B cell (primary cell): ENCODE results near the gene CTLA4. TPM values are rescaled to one million over a fixed set of nuclear protein-coding genes. Genes with fewer than 3 reads are reported as not detected.
A peak's percentile ranks its signal among the peaks of the same experiment; 100 is the strongest.

Experiments
- ATAC-seq: fragments of 200-7000 bp; cut with Tn5 transposase; one replicate; pipeline ENCODE4 v1.10.0; 2021; ENCODE audit warnings: low read depth, mild to moderate bottlenecking, moderate number of reproducible peaks, moderate library complexity
- CTCF ChIA-PET: fragments of 350-600 bp; sonication (Branson Sonifier 250); formaldehyde crosslinking; loops from one replicate; lab custom pipeline; 2021; ENCODE audit warnings: antibody characterized with exemption, inconsistent platforms; lab: Charles Lee
- POLR2A ChIA-PET: fragments of 350-600 bp; sonication (Branson Sonifier 250); formaldehyde crosslinking; loops from one replicate; lab custom pipeline; 2021; ENCODE audit warnings: antibody characterized with exemption; lab: Charles Lee
- DNase-seq: peaks from one replicate; pipeline ENCODE4 v3.0.0; 2013
- H2AFZ ChIP-seq: 2 replicates; pipeline ENCODE4 v1.6.1; 2012; ENCODE audit warnings: mild to moderate bottlenecking, low read depth, low read length; ENCODE audit not compliant: insufficient read depth, poor library complexity, severe bottlenecking
- H3K27ac ChIP-seq, 2 donors: 1 replicate in 1 of 2; 2 replicates in 1 of 2; pipeline ENCODE4 v1.5.1; 2012 to 2013; ENCODE audit warnings: low read length in 2 of 2, mild to moderate bottlenecking in 2 of 2, moderate library complexity in 1 of 2
- H3K27me3 ChIP-seq, 4 experiments: fragments of 200-600 bp in 1 of 4; sonication (generic) in 1 of 4; replicated peaks in 1 of 4; 1 replicate in 2 of 4; 2 replicates in 2 of 4; pipeline versions ENCODE4 v1.6.1 to v1.7.0; 2013 to 2016; ENCODE audit warnings: low read length in 3 of 4, mild to moderate bottlenecking in 2 of 4, mixed read lengths in 1 of 4, moderate library complexity in 1 of 4; ENCODE audit not compliant: insufficient read depth in 4 of 4, control insufficient read depth in 3 of 4; ENCODE audit errors: control extremely low read depth in 1 of 4
- H3K36me3 ChIP-seq, 2 experiments: replicated peaks in 1 of 2; 1 replicate in 1 of 2; 2 replicates in 1 of 2; pipeline versions ENCODE4 v1.6.1 to v1.7.1; 2013; ENCODE audit warnings: low read length in 1 of 2; ENCODE audit not compliant: insufficient read depth in 2 of 2, control insufficient read depth in 1 of 2; ENCODE audit errors: control extremely low read depth in 1 of 2, extremely low read depth in 1 of 2
- H3K4me1 ChIP-seq, 2 donors: fragments of 200-600 bp in 1 of 2; sonication (generic) in 1 of 2; 1 replicate in 1 of 2; 2 replicates in 1 of 2; pipeline versions ENCODE4 v1.5.1 to v1.6.1; 2013 to 2017; ENCODE audit warnings: low read length in 2 of 2; ENCODE audit not compliant: control insufficient read depth in 2 of 2, insufficient read depth in 2 of 2
- H3K4me2 ChIP-seq: replicated peaks from 2 replicates; pipeline ENCODE3; 2012; ENCODE audit warnings: mild to moderate bottlenecking, low read depth, low read length; ENCODE audit not compliant: poor library complexity, severe bottlenecking
- H3K4me3 ChIP-seq, 5 experiments: fragments of 200-600 bp in 1 of 5; sonication (generic) in 1 of 5; 1 replicate in 3 of 5; 2 replicates in 2 of 5; pipeline versions ENCODE4 v1.5.1 to v1.7.0; 2011 to 2016; ENCODE audit warnings: low read length in 4 of 5, mild to moderate bottlenecking in 4 of 5, low read depth in 2 of 5, control low read depth in 1 of 5, moderate library complexity in 1 of 5; ENCODE audit not compliant: insufficient read depth in 1 of 5; ENCODE audit errors: control extremely low read depth in 1 of 5, extremely low read depth in 1 of 5
- H3K79me2 ChIP-seq: fragments of 200-600 bp; sonication (generic); one replicate; pipeline ENCODE4 v1.6.0; 2016; ENCODE audit warnings: low read length; ENCODE audit not compliant: control insufficient read depth, insufficient read depth
- H3K9ac ChIP-seq: fragments of 200-600 bp; sonication (generic); 2 replicates; pipeline ENCODE4 v1.6.1; 2017; ENCODE audit warnings: mild to moderate bottlenecking, low read length, moderate library complexity
- H3K9me3 ChIP-seq, 3 donors: one replicate each; pipeline versions ENCODE4 v1.6.1 to v1.7.1; 2013; ENCODE audit warnings: low read length in 2 of 3; ENCODE audit not compliant: control insufficient read depth in 2 of 3, insufficient read depth in 1 of 3; ENCODE audit errors: control extremely low read depth in 1 of 3
- H4K20me1 ChIP-seq: 2 replicates; pipeline ENCODE4 v1.6.0; 2012; ENCODE audit warnings: mild to moderate bottlenecking, low read length; ENCODE audit not compliant: insufficient read depth, control insufficient read depth, poor library complexity, severe bottlenecking
- H3K27ac Mint-ChIP-seq: one replicate; pipeline ENCODE4 v1.8.0; 2021; ENCODE audit warnings: mixed read lengths
- H3K27me3 Mint-ChIP-seq: one replicate; pipeline ENCODE4 v1.8.0; 2021; ENCODE audit warnings: mixed read lengths
- H3K4me1 Mint-ChIP-seq: one replicate; pipeline ENCODE4 v1.8.0; 2021; ENCODE audit warnings: mixed read lengths
- H3K4me3 Mint-ChIP-seq: one replicate; pipeline ENCODE4 v1.8.0; 2021; ENCODE audit warnings: mixed read lengths
- H3K9me3 Mint-ChIP-seq: one replicate; pipeline ENCODE4 v1.8.0; 2022; ENCODE audit warnings: mixed read lengths; ENCODE audit not compliant: insufficient read depth
- EZH2 ChIP-seq: IDR thresholded peaks from 2 replicates; pipeline ENCODE4 v1.6.1; 2012; ENCODE audit warnings: borderline replicate concordance, low read depth, mild to moderate bottlenecking, moderate library complexity, low read length; ENCODE audit not compliant: insufficient read depth, poor library complexity, severe bottlenecking
- WGBS: methylation state at CpG from one replicate; pipeline ENCODE4 v1.1.5; 2013; ENCODE audit warnings: missing lambda C conversion rate; ENCODE audit not compliant: insufficient coverage; 5-methylcytosine and 5-hydroxymethylcytosine counted together
- intact Hi-C: fragments of 100-400 bp; cut with micrococcal nuclease; formaldehyde crosslinking; loops from one replicate; pipeline ENCODE4 v1.10.0; 2022
- polyA plus RNA-seq: library from polyadenylated mRNA; depleted of rRNA; stranded (reverse); fragments of >200 nt; gene quantifications from 2 replicates; pipeline ENCODE4 v1.2.3, GENCODE V29; 2012
- total RNA-seq, 2 donors: library from RNA; stranded (reverse); fragments of 120-200 nt in 1 of 2; gene quantifications; 1 replicate in 1 of 2; 2 replicates in 1 of 2; pipeline versions ENCODE4 v1.2.3 to v1.2.4, GENCODE V29; 2013 to 2022
- TF ChIP-seq, protein P1 (sequence below): fragments of 200-600 bp; IDR thresholded peaks from one replicate; pipeline ENCODE4 v1.8.0; 2022; ENCODE audit warnings: antibody characterized with exemption, mild to moderate bottlenecking

CTLA4 gene
- total and polyA plus RNA-seq, 2 donors (not counting 1 experiment from before 2014, with no cell fraction given): 0.30 TPM; not detected in 1

DNA sequence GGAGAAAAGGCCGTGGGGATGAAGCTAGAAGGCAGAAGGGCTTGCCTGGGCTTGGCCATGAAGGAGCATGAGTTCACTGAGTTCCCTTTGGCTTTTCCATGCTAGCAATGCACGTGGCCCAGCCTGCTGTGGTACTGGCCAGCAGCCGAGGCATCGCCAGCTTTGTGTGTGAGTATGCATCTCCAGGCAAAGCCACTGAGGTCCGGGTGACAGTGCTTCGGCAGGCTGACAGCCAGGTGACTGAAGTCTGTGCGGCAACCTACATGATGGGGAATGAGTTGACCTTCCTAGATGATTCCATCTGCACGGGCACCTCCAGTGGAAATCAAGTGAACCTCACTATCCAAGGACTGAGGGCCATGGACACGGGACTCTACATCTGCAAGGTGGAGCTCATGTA lies 2.9 kb downstream of the CTLA4 start:
- no peak for TF ChIP-seq EZH2
- no peaks in the 10 kb centered on the region for H3K79me2 ChIP-seq
- POLR2A ChIA-PET: no interaction called here
- Mint-ChIP-seq H3K27me3 (peaks cover 29% of the 10 kb centered on the region), H3K9me3 (no peaks in the 10 kb centered on the region), H3K4me1 (peaks cover 12% of the 10 kb centered on the region), H3K4me3 (no peak overlapping the region), H3K27ac (no peak overlapping the region)
- H3K9ac ChIP-seq: no peak overlapping the region
- CTCF ChIA-PET: no interaction called here
- WGBS: 96% methylated on average over 6 of the region's 9 CpGs
- peaks cover 0 to 7% (median 0%) of the 10 kb centered on the region in 4 experiments for H3K27me3 ChIP-seq
- H4K20me1 ChIP-seq: no peaks in the 10 kb centered on the region
- no peak overlapping the region for H3K4me3 ChIP-seq
- peaks cover 8 to 16% of the 10 kb centered on the region in 2 donors for H3K4me1 ChIP-seq
- H2AFZ ChIP-seq: no peak overlapping the region
- no peaks in the 10 kb centered on the region for H3K9me3 ChIP-seq
- intact Hi-C loops: no loop called here
- ATAC-seq (no peak), DNase-seq (no peak)
- no peaks in the 10 kb centered on the region for H3K36me3 ChIP-seq
- H3K27ac ChIP-seq: no peak overlapping the region
- H3K4me2 ChIP-seq: no peak overlapping the region

DNA sequence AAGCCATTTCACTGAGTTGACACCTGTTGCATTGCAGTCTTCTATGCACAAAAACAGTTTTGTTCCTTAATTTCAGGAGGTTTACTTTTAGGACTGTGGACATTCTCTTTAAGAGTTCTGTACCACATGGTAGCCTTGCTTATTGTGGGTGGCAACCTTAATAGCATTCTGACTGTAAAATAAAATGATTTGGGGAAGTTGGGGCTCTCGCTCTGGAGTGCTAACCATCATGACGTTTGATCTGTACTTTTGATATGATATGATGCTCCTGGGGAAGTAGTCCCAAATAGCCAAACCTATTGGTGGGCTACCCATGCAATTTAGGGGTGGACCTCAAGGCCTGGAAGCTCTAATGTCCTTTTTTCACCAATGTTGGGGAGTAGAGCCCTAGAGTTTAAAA lies 3.4 kb downstream of the CTLA4 start:
- POLR2A ChIA-PET: no interaction called here
- H3K9me3 Mint-ChIP-seq: no peaks in the 10 kb centered on the region
- Histone ChIP-seq H4K20me1 (no peaks in the 10 kb centered on the region), H2AFZ (no peak overlapping the region), H3K4me3 (no peak overlapping the region), H3K4me2 (no peak overlapping the region), H3K27me3 (peaks cover 0 to 7% (median 0%) of the 10 kb centered on the region in 4 experiments), H3K27ac (no peak overlapping the region), H3K36me3 (no peaks in the 10 kb centered on the region), H3K9ac (no peak overlapping the region), H3K4me1 (peaks cover 8 to 16% of the 10 kb centered on the region in 2 donors), H3K79me2 (no peaks in the 10 kb centered on the region), H3K9me3 (no peaks in the 10 kb centered on the region)
- DNase-seq: peak; percentile 3
- peaks cover 12% of the 10 kb centered on the region for H3K4me1 Mint-ChIP-seq
- H3K27me3 Mint-ChIP-seq: peaks cover 29% of the 10 kb centered on the region
- CTCF ChIA-PET: no interaction called here
- WGBS: 58% methylated on average over 2 of the region's 2 CpGs
- TF ChIP-seq EZH2: no peak
- TF ChIP-seq, protein P1, sequence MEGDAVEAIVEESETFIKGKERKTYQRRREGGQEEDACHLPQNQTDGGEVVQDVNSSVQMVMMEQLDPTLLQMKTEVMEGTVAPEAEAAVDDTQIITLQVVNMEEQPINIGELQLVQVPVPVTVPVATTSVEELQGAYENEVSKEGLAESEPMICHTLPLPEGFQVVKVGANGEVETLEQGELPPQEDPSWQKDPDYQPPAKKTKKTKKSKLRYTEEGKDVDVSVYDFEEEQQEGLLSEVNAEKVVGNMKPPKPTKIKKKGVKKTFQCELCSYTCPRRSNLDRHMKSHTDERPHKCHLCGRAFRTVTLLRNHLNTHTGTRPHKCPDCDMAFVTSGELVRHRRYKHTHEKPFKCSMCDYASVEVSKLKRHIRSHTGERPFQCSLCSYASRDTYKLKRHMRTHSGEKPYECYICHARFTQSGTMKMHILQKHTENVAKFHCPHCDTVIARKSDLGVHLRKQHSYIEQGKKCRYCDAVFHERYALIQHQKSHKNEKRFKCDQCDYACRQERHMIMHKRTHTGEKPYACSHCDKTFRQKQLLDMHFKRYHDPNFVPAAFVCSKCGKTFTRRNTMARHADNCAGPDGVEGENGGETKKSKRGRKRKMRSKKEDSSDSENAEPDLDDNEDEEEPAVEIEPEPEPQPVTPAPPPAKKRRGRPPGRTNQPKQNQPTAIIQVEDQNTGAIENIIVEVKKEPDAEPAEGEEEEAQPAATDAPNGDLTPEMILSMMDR: no peak
- no peak for ATAC-seq
- intact Hi-C loops: no loop called here
- peak overlapping the region; percentile 60 for H3K27ac Mint-ChIP-seq
- H3K4me3 Mint-ChIP-seq: peak overlapping the region; percentile 56
